ENCODE results near the gene ETFRF1.
A peak's percentile ranks its signal among the peaks of the same experiment; 100 is the strongest.

Gene ETFRF1

DNA sequence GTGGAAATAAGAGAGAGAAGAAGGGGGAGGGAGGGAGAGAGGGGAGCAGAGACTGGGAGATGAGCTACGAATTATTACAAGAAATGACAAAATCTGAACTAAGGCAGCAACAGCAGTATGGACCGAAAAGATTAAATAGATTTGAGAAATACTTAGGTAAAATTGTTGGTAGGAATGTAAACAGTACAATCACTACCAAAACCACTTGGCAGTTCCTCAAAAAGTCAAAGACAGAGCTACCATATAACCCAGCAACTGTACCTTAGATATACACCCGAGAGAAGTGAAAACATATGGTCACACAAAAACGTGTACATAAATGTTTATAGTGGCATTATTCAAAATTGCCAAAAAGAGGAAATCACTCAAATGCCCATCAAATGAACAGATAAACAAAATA lies 41.6 kb downstream of the ETFRF1 start:
- Histone ChIP-seq H3K27me3 (ENCODE audit: control insufficient read depth, insufficient read depth, low read length) (no peaks in the 10 kb centered on the region), H3K4me1 (ENCODE audit: control insufficient read depth, insufficient read depth, low read length) (no peaks in the 10 kb centered on the region), H3K36me3 (ENCODE audit: control insufficient read depth, insufficient read depth, low read length) (no peaks in the 10 kb centered on the region), H3K9ac (ENCODE audit: low read length) (no peak overlapping the region), H3K4me3 (ENCODE audit: low read length) (no peak overlapping the region), H3K9me3 (ENCODE audit: control insufficient read depth, low read length) (no peaks in the 10 kb centered on the region)

DNA sequence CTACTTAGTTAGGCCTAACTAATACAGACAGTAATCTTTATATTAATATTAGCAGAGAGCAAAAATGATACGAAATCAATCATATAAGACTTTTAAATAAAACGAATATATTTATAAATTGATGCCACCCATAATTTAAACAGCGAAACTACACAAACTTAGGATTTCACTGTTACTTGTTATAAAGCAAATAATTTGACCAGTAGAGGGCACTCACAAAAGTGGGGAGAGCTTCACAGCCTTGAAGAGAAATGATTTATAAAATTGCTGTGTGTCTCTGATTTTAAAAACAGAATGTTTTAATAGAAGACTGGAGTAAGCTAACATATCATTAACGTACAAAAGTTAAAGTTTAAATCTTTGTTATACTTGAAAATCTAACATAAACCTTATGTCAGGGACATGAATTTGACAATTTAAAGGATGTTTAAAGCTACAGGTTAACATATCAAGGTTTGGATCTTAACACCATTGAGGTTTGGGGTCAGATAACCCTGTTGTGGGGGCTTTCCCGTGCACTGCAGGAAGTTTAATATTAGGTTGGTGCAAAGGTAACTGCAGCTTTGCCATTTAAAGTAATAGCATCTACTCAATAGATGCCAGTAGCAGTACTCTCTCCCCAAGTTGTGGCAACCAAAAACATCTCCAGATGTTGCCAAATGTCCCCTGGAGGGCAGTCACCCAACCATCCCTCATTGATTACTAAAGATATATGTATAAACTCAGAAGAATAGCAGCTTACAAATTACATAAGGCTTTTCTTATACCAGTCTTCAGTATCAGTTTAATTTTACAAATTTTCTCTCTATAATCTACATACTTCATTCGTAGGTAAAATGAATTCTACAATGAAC lies 46.4 kb downstream of the ETFRF1 start:
- H3K36me3 ChIP-seq (ENCODE audit: control insufficient read depth, insufficient read depth, low read length), result no peaks in the 10 kb centered on the region
- no peaks in the 10 kb centered on the region for H3K9me3 ChIP-seq (ENCODE audit: control insufficient read depth, low read length)
- H3K4me1 ChIP-seq (ENCODE audit: control insufficient read depth, insufficient read depth, low read length), result peaks cover 18% of the 10 kb centered on the region
- H3K27me3 ChIP-seq (ENCODE audit: control insufficient read depth, insufficient read depth, low read length), result no peaks in the 10 kb centered on the region
- no peak overlapping the region for H3K4me3 ChIP-seq (ENCODE audit: low read length)
- no peak overlapping the region for H3K9ac ChIP-seq (ENCODE audit: low read length)

DNA sequence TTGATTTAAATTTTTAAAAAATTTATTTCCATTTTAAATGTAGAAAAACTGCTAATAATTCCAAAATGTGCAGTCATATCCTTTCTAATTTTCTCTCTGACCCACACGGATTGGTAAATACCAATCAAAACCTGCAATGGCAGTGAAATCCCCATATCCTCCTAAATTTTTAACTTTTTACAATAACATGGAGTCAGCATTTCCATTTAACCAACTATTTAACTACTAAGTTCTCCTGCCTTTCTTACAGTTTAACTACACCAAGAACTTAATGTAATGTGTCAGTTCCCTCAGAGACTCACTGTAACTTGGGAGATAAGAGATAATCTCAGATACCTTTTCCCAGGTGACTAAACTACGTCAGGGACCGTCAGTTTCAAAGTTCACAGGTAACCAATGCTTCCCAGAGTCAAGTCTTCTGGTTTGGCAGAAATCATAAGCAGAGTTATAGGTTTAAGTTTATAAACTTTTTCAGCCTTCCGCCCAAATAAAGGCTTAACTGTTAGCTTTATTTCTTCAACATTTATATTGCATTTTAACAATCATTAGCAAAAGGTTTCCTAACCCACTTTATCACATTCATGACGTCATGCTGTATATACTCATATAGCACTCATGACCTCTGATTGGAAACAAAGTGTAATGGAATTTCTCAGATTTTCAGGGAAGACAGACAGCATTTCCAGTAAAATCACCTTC lies 48.1 kb downstream of the ETFRF1 start:
- H3K9me3 ChIP-seq (ENCODE audit: control insufficient read depth, low read length), result no peaks in the 10 kb centered on the region
- no peak overlapping the region for H3K9ac ChIP-seq (ENCODE audit: low read length)
- H3K36me3 ChIP-seq (ENCODE audit: control insufficient read depth, insufficient read depth, low read length), result no peaks in the 10 kb centered on the region
- peaks cover 18% of the 10 kb centered on the region for H3K4me1 ChIP-seq (ENCODE audit: control insufficient read depth, insufficient read depth, low read length)
- H3K4me3 ChIP-seq (ENCODE audit: low read length), result no peak overlapping the region
- H3K27me3 ChIP-seq (ENCODE audit: control insufficient read depth, insufficient read depth, low read length), result no peaks in the 10 kb centered on the region

DNA sequence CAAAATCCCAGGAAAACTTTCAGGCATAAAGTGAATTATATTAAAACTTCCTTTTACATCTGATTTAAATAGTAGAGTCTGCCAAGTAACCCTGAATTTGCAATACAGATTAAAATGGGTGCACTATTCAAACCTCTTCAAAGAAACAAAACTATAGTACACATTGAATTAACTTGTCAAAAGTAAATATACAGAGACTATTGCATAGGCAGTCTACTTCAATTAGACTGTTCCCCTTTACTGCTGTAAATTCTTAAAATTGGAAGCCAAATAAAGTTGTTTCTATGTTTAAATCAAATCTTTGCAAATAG lies 48.6 kb downstream of the ETFRF1 start:
- H3K27me3 ChIP-seq (ENCODE audit: control insufficient read depth, insufficient read depth, low read length), result no peaks in the 10 kb centered on the region
- peaks cover 18% of the 10 kb centered on the region for H3K4me1 ChIP-seq (ENCODE audit: control insufficient read depth, insufficient read depth, low read length)
- no peak overlapping the region for H3K4me3 ChIP-seq (ENCODE audit: low read length)
- H3K36me3 ChIP-seq (ENCODE audit: control insufficient read depth, insufficient read depth, low read length), result no peaks in the 10 kb centered on the region
- no peak overlapping the region for H3K9ac ChIP-seq (ENCODE audit: low read length)
- no peaks in the 10 kb centered on the region for H3K9me3 ChIP-seq (ENCODE audit: control insufficient read depth, low read length)

DNA sequence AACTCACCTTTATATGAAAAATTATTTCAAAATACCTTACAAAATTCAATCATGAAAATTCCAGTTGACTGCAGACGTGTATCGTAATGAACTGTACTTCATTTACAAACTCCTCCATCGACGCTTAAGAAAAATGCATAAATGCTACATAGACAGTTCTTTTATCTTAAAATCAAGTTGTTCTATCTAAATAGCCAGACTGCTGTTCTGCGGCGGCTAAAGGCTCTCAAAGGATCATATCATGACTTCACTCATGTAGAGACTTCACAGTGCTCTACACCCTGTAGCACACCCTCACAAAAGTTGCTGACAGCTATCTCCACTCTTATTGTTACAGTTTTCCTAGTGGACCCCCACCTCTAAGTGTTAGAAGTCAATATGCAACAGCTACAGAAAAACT lies 50.5 kb downstream of the ETFRF1 start:
- H3K9ac ChIP-seq (ENCODE audit: low read length), result no peak overlapping the region
- peaks cover 25% of the 10 kb centered on the region for H3K4me1 ChIP-seq (ENCODE audit: control insufficient read depth, insufficient read depth, low read length)
- H3K4me3 ChIP-seq (ENCODE audit: low read length), result no peak overlapping the region
- no peaks in the 10 kb centered on the region for H3K27me3 ChIP-seq (ENCODE audit: control insufficient read depth, insufficient read depth, low read length)
- no peaks in the 10 kb centered on the region for H3K36me3 ChIP-seq (ENCODE audit: control insufficient read depth, insufficient read depth, low read length)
- H3K9me3 ChIP-seq (ENCODE audit: control insufficient read depth, low read length), result no peaks in the 10 kb centered on the region

DNA sequence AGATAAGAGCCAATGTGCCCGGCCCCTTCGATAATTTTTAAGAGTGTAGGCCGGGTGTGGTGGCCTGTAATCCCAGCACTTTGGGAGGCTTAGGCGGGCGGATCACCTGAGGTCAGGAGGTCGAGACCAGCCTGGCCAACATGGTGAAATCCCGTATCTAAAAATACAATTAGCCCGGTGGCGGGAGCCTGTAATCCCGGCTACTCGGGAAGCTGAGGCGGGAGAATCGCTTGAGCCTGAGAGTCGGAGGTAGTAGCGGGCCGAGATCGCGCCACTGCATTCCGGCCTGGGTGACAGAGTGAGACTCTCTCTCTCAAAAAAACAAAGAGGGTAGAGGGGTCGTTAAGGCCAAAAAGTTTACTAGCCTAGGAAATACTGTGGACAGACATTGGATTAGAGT lies 53.1 kb downstream of the ETFRF1 start:
- no peak overlapping the region for H3K4me3 ChIP-seq (ENCODE audit: low read length)
- H3K27me3 ChIP-seq (ENCODE audit: control insufficient read depth, insufficient read depth, low read length), result no peaks in the 10 kb centered on the region
- no peaks in the 10 kb centered on the region for H3K9me3 ChIP-seq (ENCODE audit: control insufficient read depth, low read length)
- H3K36me3 ChIP-seq (ENCODE audit: control insufficient read depth, insufficient read depth, low read length), result no peaks in the 10 kb centered on the region
- H3K4me1 ChIP-seq (ENCODE audit: control insufficient read depth, insufficient read depth, low read length), result peaks cover 25% of the 10 kb centered on the region
- H3K9ac ChIP-seq (ENCODE audit: low read length), result no peak overlapping the region

DNA sequence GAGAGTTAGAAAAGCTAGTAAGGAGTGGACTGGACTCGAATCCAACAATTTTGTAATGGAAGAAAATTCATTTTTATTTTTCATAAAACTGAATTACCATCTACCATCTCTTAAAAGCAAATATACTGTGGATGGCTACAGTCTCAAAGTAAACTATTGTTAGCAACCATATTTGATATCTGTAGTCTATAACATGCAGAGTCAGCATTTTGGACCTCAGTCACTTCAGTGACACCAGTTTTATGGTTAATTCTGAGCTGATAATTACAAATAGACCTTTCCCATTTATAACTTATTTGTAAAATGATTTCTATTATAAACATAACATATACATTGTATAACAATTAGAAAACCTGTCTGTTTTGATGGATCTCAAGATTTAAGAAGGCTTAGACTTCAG lies 53.7 kb downstream of the ETFRF1 start:
- no peaks in the 10 kb centered on the region for H3K27me3 ChIP-seq (ENCODE audit: control insufficient read depth, insufficient read depth, low read length)
- no peaks in the 10 kb centered on the region for H3K9me3 ChIP-seq (ENCODE audit: control insufficient read depth, low read length)
- H3K36me3 ChIP-seq (ENCODE audit: control insufficient read depth, insufficient read depth, low read length), result no peaks in the 10 kb centered on the region
- no peak overlapping the region for H3K9ac ChIP-seq (ENCODE audit: low read length)
- H3K4me3 ChIP-seq (ENCODE audit: low read length), result no peak overlapping the region
- H3K4me1 ChIP-seq (ENCODE audit: control insufficient read depth, insufficient read depth, low read length), result peaks cover 24% of the 10 kb centered on the region

DNA sequence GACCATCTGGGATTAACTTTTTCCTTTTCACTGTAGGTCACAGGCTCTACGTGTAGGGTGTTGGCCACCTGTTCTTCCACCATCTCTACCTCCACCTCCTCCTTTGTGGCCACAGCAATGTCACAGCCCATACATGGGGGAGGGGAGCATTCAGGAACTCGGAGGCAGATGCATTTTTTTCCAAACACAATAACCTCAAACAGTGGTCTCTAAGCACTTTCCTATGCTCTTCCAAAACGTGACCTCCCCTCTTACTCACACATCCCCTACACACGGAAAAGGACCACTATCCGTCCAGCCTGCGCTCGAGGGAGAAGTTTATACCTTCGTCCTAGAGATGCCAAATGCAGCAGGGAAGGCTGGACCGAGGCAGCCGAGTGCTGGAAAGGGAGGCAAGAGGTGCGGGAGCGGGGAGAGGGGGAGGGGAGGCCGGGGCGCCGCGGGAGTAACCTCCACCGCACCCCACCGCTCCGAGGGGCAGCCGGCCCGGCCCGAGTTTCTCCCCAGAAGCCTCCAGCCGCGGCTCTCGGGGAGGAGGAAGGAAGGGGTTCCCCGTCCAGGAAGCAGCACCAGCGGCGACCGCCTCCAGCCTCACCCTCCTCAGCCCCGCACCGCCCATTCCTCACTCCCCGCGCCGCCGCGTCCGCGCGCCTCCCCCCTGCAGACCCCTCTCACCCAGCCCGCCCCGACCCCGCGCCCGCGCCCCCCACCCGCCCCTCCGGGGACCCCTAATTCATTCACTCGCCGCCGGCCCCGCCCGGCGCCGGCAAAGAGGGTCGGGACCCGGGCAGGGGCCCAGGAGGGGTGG lies 55.1 kb downstream of the ETFRF1 start:
- H3K36me3 ChIP-seq (ENCODE audit: control insufficient read depth, insufficient read depth, low read length), result no peaks in the 10 kb centered on the region
- H3K27me3 ChIP-seq (ENCODE audit: control insufficient read depth, insufficient read depth, low read length), result no peaks in the 10 kb centered on the region
- peaks cover 22% of the 10 kb centered on the region for H3K4me1 ChIP-seq (ENCODE audit: control insufficient read depth, insufficient read depth, low read length)
- peak overlapping the region; percentile 96 for H3K9ac ChIP-seq (ENCODE audit: low read length)
- no peaks in the 10 kb centered on the region for H3K9me3 ChIP-seq (ENCODE audit: control insufficient read depth, low read length)
- H3K4me3 ChIP-seq (ENCODE audit: low read length), result peak overlapping the region; percentile 70

DNA sequence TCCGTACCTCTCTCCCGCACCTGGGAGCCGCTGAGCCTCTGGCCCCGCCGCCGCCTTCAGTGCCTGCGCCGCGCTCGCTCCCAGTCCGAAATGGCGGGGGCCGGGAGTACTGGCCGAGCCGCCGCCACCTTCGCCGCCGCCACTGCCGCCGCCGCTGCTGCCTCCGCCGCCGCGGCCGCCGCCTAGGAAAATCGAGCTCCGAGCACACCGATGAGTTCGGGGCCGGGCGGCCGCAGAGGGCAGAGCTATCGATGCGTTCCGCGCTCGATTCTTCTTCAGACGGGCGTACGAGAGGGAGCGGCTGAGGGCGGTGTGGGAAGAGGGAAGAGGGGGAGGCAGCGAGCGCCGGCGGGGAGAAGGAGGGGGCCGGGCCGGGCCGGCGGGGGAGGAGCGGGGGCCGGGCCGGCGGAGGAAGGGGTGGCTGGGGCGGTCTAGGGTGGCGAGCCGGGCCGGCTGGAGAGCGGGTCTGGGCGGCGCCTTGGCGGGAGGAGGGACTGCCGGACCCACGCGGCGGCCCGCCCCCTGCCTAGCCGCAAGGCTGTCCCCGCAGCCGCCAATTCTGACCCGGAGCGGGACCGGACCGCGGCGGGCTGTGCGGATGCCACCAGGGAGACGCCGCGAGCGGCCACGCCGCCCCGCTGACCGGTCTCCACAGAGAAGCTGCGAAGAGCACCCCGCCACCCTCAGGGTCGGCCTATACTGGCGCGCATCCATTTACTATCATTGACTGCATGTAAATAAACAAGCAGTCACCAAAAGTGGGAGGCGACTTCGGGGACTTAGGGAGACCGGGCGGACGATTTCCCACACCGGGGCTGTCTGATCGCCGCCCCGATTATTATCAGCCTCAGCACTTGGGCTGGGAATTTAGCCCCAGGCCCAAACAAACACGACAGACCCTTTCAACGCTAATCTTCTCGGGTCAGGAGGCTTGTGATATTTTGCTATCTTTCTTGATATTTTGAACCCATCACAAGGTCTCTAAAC lies 56.0 kb downstream of the ETFRF1 start, which contains the start of gene KRAS:
TSS of gene KRAS (minus strand) at position 186 of the 987 bp plus-strand sequence.
- H3K4me1 ChIP-seq (ENCODE audit: control insufficient read depth, insufficient read depth, low read length), result peaks cover 31% of the 10 kb centered on the region
- no peaks in the 10 kb centered on the region for H3K27me3 ChIP-seq (ENCODE audit: control insufficient read depth, insufficient read depth, low read length)
- peak within 1 kb of the TSS; percentile 70 for H3K4me3 ChIP-seq (ENCODE audit: low read length)
- H3K9me3 ChIP-seq (ENCODE audit: control insufficient read depth, low read length), result no peaks in the 10 kb centered on the region
- H3K36me3 ChIP-seq (ENCODE audit: control insufficient read depth, insufficient read depth, low read length), result no peaks in the 10 kb centered on the region
- peak within 1 kb of the TSS; percentile 96 for H3K9ac ChIP-seq (ENCODE audit: low read length)

DNA sequence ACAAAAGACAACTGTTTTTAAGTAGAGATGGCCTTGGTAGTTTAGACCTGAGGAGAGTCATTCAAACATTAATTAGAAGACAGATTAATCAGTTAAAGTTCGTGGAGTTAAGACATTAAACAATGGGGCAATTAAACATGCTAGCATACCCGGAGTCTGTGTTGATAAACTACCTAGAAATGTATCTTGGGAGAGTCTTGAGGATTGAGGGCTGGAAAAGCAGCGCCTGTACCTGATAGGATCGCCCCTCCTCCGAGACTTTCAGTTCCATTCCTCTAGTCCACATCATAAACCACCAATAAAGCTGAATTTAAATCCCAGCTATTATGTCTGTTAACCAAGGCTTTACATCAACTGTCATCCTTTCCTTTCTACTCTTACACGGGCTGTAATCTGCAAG lies 56.7 kb downstream of the ETFRF1 start:
- Histone ChIP-seq H3K9me3 (ENCODE audit: control insufficient read depth, low read length) (no peaks in the 10 kb centered on the region), H3K36me3 (ENCODE audit: control insufficient read depth, insufficient read depth, low read length) (no peaks in the 10 kb centered on the region), H3K9ac (ENCODE audit: low read length) (peak overlapping the region; percentile 62), H3K27me3 (ENCODE audit: control insufficient read depth, insufficient read depth, low read length) (no peaks in the 10 kb centered on the region), H3K4me1 (ENCODE audit: control insufficient read depth, insufficient read depth, low read length) (peaks cover 38% of the 10 kb centered on the region), H3K4me3 (ENCODE audit: low read length) (no peak overlapping the region)

DNA sequence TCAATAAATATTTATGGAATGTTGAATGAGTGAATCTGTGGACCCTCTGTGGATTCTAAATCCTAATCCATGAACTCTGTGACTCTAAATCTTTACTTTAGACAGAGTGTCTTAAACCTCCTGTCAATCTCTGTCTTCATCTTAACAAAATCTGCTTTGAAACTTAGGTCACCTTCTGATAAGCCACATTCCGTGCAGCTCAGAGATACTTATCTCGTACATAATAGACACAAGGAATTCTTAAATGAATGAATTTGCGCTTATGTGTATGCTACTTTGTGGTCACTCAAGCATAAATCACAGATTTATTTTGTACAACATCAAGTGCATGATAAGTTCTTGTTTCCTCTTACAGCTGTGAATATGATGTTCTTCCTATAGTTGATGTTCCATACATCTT lies 57.9 kb downstream of the ETFRF1 start:
- no peaks in the 10 kb centered on the region for H3K36me3 ChIP-seq (ENCODE audit: control insufficient read depth, insufficient read depth, low read length)
- no peaks in the 10 kb centered on the region for H3K27me3 ChIP-seq (ENCODE audit: control insufficient read depth, insufficient read depth, low read length)
- no peak overlapping the region for H3K9ac ChIP-seq (ENCODE audit: low read length)
- no peak overlapping the region for H3K4me3 ChIP-seq (ENCODE audit: low read length)
- no peaks in the 10 kb centered on the region for H3K9me3 ChIP-seq (ENCODE audit: control insufficient read depth, low read length)
- H3K4me1 ChIP-seq (ENCODE audit: control insufficient read depth, insufficient read depth, low read length), result peaks cover 42% of the 10 kb centered on the region

All from mucosa of stomach (tissue), 1 donor.